K562 (cell line): ENCODE data around the gene DYNC2I2. TPM values are rescaled to one million over a fixed set of nuclear protein-coding genes. Genes with fewer than 3 reads are reported as not detected.
A peak's percentile ranks its signal among the peaks of the same experiment; 100 is the strongest.
"Not testable (repeated sequence)": the region's sequence is repeated elsewhere in the genome, so short reads cannot be mapped to it uniquely, and the experiment has no call there.

ENCODE experiments used
- ADNP ChIP-seq: fragments of 200-800 bp; sonication (Bioruptor generic); IDR thresholded peaks from 2 replicates; pipeline ENCODE4 v1.6.1; 2016; ENCODE audit warnings: missing genetic modification characterization, missing compliant biosample characterization
- ARID1B ChIP-seq: fragments of 450-650 bp; IDR thresholded peaks from 2 replicates; pipeline ENCODE4 v1.6.1; 2016; ENCODE audit warnings: antibody characterized with exemption, mild to moderate bottlenecking, inconsistent platforms
- ARNT ChIP-seq, 2 experiments: fragments of 450-650 bp; IDR thresholded peaks; 2 replicates each; pipeline ENCODE4 v1.6.1; 2016; ENCODE audit warnings: mild to moderate bottlenecking in 1 of 2
- ATF3 ChIP-seq, 2 experiments: fragments of 450-650 bp in 1 of 2; sonication (generic) in 1 of 2; formaldehyde crosslinking in 1 of 2; IDR thresholded peaks in 1 of 2; conservative IDR thresholded peaks in 1 of 2; 2 replicates each; pipeline versions ENCODE4 v1.6.1 to v1.8.1; 2016 to 2023; ENCODE audit warnings: mild to moderate bottlenecking in 2 of 2, moderate library complexity in 2 of 2, inconsistent platforms in 1 of 2, missing genetic modification reagents in 1 of 2
- BCOR ChIP-seq: fragments of 450-650 bp; IDR thresholded peaks from 2 replicates; pipeline ENCODE4 v1.6.1; 2016
- BRD9 ChIP-seq: fragments of 450-650 bp; IDR thresholded peaks from 2 replicates; pipeline ENCODE4 v1.6.1; 2018; ENCODE audit warnings: low read depth; ENCODE audit not compliant: partially characterized antibody
- CEBPB ChIP-seq: fragments of 450-650 bp; IDR thresholded peaks from 2 replicates; pipeline ENCODE4 v1.6.1; 2016; ENCODE audit warnings: missing genetic modification characterization, missing compliant biosample characterization
- CEBPG ChIP-seq, 3 experiments: fragments of 200-800 bp in 1 of 3; sonication (Bioruptor generic) in 1 of 3; sonication (generic) in 1 of 3; formaldehyde crosslinking in 1 of 3; IDR thresholded peaks in 2 of 3; conservative IDR thresholded peaks in 1 of 3; 2 replicates each; pipeline versions ENCODE4 v1.6.1 to v1.8.0; 2016 to 2022; ENCODE audit warnings: missing compliant biosample characterization in 2 of 3, missing genetic modification characterization in 2 of 3, mild to moderate bottlenecking in 1 of 3, missing genetic modification reagents in 1 of 3
- FOS ChIP-seq: IDR thresholded peaks from 3 replicates; pipeline ENCODE4 v1.6.1; 2011; ENCODE audit not compliant: insufficient read length; ENCODE audit errors: extremely low read depth
- FOXK2 ChIP-seq, 2 experiments: fragments of 450-650 bp; IDR thresholded peaks in 1 of 2; conservative IDR thresholded peaks in 1 of 2; 2 replicates each; pipeline ENCODE4 v1.6.1; 2016; ENCODE audit warnings: low read depth in 2 of 2, mild to moderate bottlenecking in 1 of 2
- HDAC1 ChIP-seq, 2 experiments: fragments of 450-650 bp; IDR thresholded peaks; 2 replicates each; pipeline ENCODE4 v1.6.1; 2016 to 2017; ENCODE audit warnings: inconsistent platforms in 1 of 2, mild to moderate bottlenecking in 1 of 2, moderate library complexity in 1 of 2
- HLTF ChIP-seq: fragments of 450-650 bp; IDR thresholded peaks from 2 replicates; pipeline ENCODE4 v1.6.1; 2016
- IRF9 ChIP-seq: fragments of 450-650 bp; IDR thresholded peaks from 2 replicates; pipeline ENCODE4 v1.6.1; 2016; ENCODE audit warnings: missing biosample characterization, missing genetic modification characterization
- JUNB ChIP-seq: fragments of 450-650 bp; formaldehyde crosslinking; conservative IDR thresholded peaks from 2 replicates; pipeline ENCODE4 v1.4.0; 2020; ENCODE audit warnings: mild to moderate bottlenecking
- KLF13 ChIP-seq: fragments of 450-650 bp; IDR thresholded peaks from 2 replicates; pipeline ENCODE4 v1.6.1; 2016; ENCODE audit warnings: missing genetic modification characterization, low read depth, mild to moderate bottlenecking, missing compliant biosample characterization, moderate library complexity, borderline replicate concordance
- MAFG ChIP-seq: fragments of 450-650 bp; conservative IDR thresholded peaks from 2 replicates; pipeline ENCODE4 v1.6.1; 2016; ENCODE audit warnings: missing genetic modification characterization, missing compliant biosample characterization
- MTA3 ChIP-seq: fragments of 450-650 bp; formaldehyde crosslinking; IDR thresholded peaks from 2 replicates; pipeline ENCODE4 v1.6.1; 2017; ENCODE audit warnings: mild to moderate bottlenecking, borderline replicate concordance
- NCOA1 ChIP-seq: fragments of 450-650 bp; IDR thresholded peaks from 2 replicates; pipeline ENCODE4 v1.6.1; 2016; ENCODE audit warnings: low read depth
- PTTG1 ChIP-seq: fragments of 450-650 bp; IDR thresholded peaks from 2 replicates; pipeline ENCODE4 v1.6.1; 2016; ENCODE audit warnings: low read depth, mild to moderate bottlenecking, missing genetic modification characterization, missing compliant biosample characterization
- SMAD4 ChIP-seq: fragments of 250-450 bp; sonication (Bioruptor Pico); conservative IDR thresholded peaks from 2 replicates; pipeline ENCODE4 v1.8.0; 2021; ENCODE audit warnings: inconsistent platforms, mild to moderate bottlenecking, moderate library complexity
- SMARCA4 ChIP-seq: fragments of 450-650 bp; IDR thresholded peaks from 2 replicates; pipeline ENCODE4 v1.6.1; 2016
- SMARCA5 ChIP-seq: fragments of 450-650 bp; IDR thresholded peaks from 2 replicates; pipeline ENCODE4 v1.6.1; 2016
- SMARCC2 ChIP-seq: fragments of 450-650 bp; IDR thresholded peaks from 2 replicates; pipeline ENCODE4 v1.6.1; 2017; ENCODE audit warnings: antibody characterized with exemption, moderate library complexity, mild to moderate bottlenecking, low read depth
- TEAD4 ChIP-seq, 2 experiments: sonication (generic) in 1 of 2; formaldehyde crosslinking in 1 of 2; IDR thresholded peaks; 2 replicates each; pipeline versions ENCODE4 v1.6.1 to v1.8.0; 2012 to 2022; ENCODE audit warnings: borderline replicate concordance in 1 of 2, inconsistent platforms in 1 of 2, low read length in 1 of 2, mild to moderate bottlenecking in 1 of 2, missing genetic modification reagents in 1 of 2
- TRIM24 ChIP-seq, 2 experiments: fragments of 450-650 bp; IDR thresholded peaks; 2 replicates each; pipeline ENCODE4 v1.6.1; 2016
- ZEB2 ChIP-seq: fragments of 450-650 bp; IDR thresholded peaks from 2 replicates; pipeline ENCODE4 v1.6.1; 2016
- ZNF511 ChIP-seq: sonication (generic); formaldehyde crosslinking; IDR thresholded peaks from 2 replicates; pipeline ENCODE4 v1.8.0; 2022; ENCODE audit warnings: mild to moderate bottlenecking, missing genetic modification reagents
- ZNF766 ChIP-seq: fragments of 200-800 bp; sonication (Bioruptor generic); conservative IDR thresholded peaks from 2 replicates; pipeline ENCODE4 v1.6.1; 2016; ENCODE audit warnings: missing genetic modification characterization, missing compliant biosample characterization
- polyA plus RNA-seq, 8 experiments: library from polyadenylated mRNA; depleted of rRNA in 4 of 8; stranded (reverse) in 5 of 8; unstranded in 3 of 8; fragments of >200 nt; fragmentation: Nextera tagmentation in 2 of 8; fragmentation: Illumina TruSeq in 1 of 8; extraction: Ambion mirVana in 2 of 8; extraction: Trizol in 1 of 8; gene quantifications; 2 replicates each; pipeline versions ENCODE4 v1.2.1 to v1.2.3, GENCODE V29; 2011 to 2014; ENCODE audit warnings: inconsistent platforms in 1 of 8, missing spikeins in 1 of 8
- total RNA-seq, 7 experiments: library from RNA; depleted of rRNA in 6 of 7; stranded (reverse); fragments of >200 nt in 6 of 7; fragmentation: Illumina TruSeq in 2 of 7; extraction: Trizol in 2 of 7; gene quantifications; 2 replicates each; pipeline versions ENCODE4 v1.2.1 to v1.2.3, GENCODE V29; 2011 to 2021; ENCODE audit warnings: low replicate concordance in 1 of 7

The DYNC2I2 gene
- total and polyA plus RNA-seq, 9 of the 15 experiments (the other 6 are each of a cell fraction or from before 2014, with no cell fraction given): 1.5 to 249 (median 70.0) TPM

- peak; percentile 87 for TF ChIP-seq CEBPG (CRISPR knock-in tag; IDR thresholded peaks at IDR 0.05)
- peak; percentile 76 to 86 for TF ChIP-seq CEBPG (tag; conservative IDR thresholded peaks at IDR 0.05 in 1 of 2, IDR thresholded peaks at IDR 0.05 in 1 of 2)
- TF ChIP-seq MAFG (tag): 0 out of 2 replicates have a peak, but pooled peaks have one; percentile 15
- TF ChIP-seq SMARCA4: peak; percentile 98
- peak; percentile 69; the same call in 1 of the 2 replicates for TF ChIP-seq MTA3
- peak; percentile 34; the same call in 1 of the 2 replicates for TF ChIP-seq SMARCA5
- peak; percentile 65 for TF ChIP-seq SMAD4 (CRISPR knock-in tag)
- peak; percentile 25; the same call in 1 of the 2 replicates for TF ChIP-seq ZNF511 (CRISPR knock-in tag)
- peak; percentile 91 for TF ChIP-seq SMARCC2
- TF ChIP-seq IRF9 (tag): 0 out of 2 replicates have a peak, but pooled peaks have one; percentile 46
- peak; percentile 62 for TF ChIP-seq BRD9
- TF ChIP-seq BCOR: peak; percentile 63
- peak; percentile 16 for TF ChIP-seq FOS
- peak; percentile 98 for TF ChIP-seq ATF3 (IDR thresholded peaks at IDR 0.05)
- peak; percentile 93 for TF ChIP-seq ATF3 (CRISPR knock-in tag; conservative IDR thresholded peaks at IDR 0.05)
- TF ChIP-seq KLF13 (tag): peak; percentile 60; the same call in 1 of the 2 replicates
- TF ChIP-seq ZNF766: 0 out of 2 replicates have a peak, but pooled peaks have one; percentile 45
- peak; percentile 92 for TF ChIP-seq CEBPB (tag)
- peak; percentile 33; the same call in 1 of the 2 replicates for TF ChIP-seq ADNP (tag)
- TF ChIP-seq HDAC1 (IDR thresholded peaks at IDR 0.05): peak in 1 of 2 experiments; percentile 88; a peak in 2 of 4 replicates
- peak; percentile 69 for TF ChIP-seq JUNB (CRISPR knock-in tag)
- peak; percentile 28; the same call in 1 of the 2 replicates for TF ChIP-seq TEAD4 (IDR thresholded peaks at IDR 0.05; ENCODE audit: low read length)
- TF ChIP-seq TEAD4 (CRISPR knock-in tag; IDR thresholded peaks at IDR 0.05; ENCODE audit: borderline replicate concordance): not testable (repeated sequence)
- peak; percentile 67 to 82 for TF ChIP-seq TRIM24 (IDR thresholded peaks at IDR 0.05)
- TF ChIP-seq ARID1B: peak; percentile 90
- TF ChIP-seq HLTF: peak; percentile 59; the same call in 1 of the 2 replicates
- TF ChIP-seq FOXK2 (conservative IDR thresholded peaks at IDR 0.05 in 1 of 2, IDR thresholded peaks at IDR 0.05 in 1 of 2; ENCODE audit: low read depth in 2 of 2): 0 out of 4 replicates have a peak, but pooled peaks of 1 of the 2 experiments have one; percentile 31
- TF ChIP-seq NCOA1: 0 out of 2 replicates have a peak, but pooled peaks have one; percentile 51
- TF ChIP-seq ARNT (IDR thresholded peaks at IDR 0.05): peak in 1 of 2 experiments; percentile 88; a peak in 1 of 4 replicates
- peak; percentile 86; the same call in 1 of the 2 replicates for TF ChIP-seq ZEB2
- 0 out of 2 replicates have a peak, but pooled peaks have one; percentile 62 for TF ChIP-seq PTTG1 (tag)
Measured at GRCh38 chr9:128666481-128666941, 9.9 kb upstream of the DYNC2I2 start (continued).
